Regular cardiac myocyte (primary cell): Measurements from ENCODE around the gene ART3. TPM values are rescaled to one million over a fixed set of nuclear protein-coding genes. Genes with fewer than 3 reads are reported as not detected.

ENCODE experiments used
- total RNA-seq: library from RNA; depleted of rRNA; stranded (reverse); fragments of >200 nt; gene quantifications from 2 replicates; pipeline ENCODE4 v1.2.3, GENCODE V29; 2014

Gene ART3, protein sequence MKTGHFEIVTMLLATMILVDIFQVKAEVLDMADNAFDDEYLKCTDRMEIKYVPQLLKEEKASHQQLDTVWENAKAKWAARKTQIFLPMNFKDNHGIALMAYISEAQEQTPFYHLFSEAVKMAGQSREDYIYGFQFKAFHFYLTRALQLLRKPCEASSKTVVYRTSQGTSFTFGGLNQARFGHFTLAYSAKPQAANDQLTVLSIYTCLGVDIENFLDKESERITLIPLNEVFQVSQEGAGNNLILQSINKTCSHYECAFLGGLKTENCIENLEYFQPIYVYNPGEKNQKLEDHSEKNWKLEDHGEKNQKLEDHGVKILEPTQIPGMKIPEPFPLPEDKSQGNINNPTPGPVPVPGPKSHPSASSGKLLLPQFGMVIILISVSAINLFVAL
- total RNA-seq = 0.56 TPM in 1 of 2 replicates, not detected in the other

GRCh38 chr4:76074468-76074867, at the start of gene ART3:
TSS of gene ART3 (plus strand) at chr4:76074709. CDS start at chr4:76075890, 1,181 bp downstream.

DNA sequence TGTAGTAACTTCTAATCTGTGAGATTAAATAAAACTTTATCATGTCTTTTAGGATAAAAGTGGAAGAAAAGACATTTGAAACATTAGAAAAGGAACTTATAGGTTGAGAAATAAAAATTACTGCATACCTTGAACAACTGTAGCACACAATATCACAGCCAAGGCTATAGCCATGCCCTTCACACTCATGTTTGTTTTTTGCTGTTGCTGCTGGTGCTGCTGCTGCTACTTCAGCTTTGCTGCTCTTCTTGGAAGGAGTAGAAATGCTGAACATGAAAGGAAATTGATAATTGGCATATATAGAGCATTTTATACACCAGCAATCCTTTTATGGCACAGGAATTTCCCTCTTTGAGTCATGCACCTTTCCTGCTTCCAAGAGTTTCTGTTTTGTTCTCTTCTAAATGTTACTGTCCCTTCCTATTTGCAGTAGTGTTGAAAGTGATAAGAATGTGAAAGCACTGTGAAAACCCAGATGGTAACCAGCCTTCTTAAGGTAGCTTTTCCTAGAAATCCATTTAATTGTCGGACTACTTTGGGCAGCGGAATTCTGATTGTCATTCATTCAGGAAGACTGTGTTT, 38.6 kb upstream of the ART3 start, which contains the start of gene CXCL11:
Gene CXCL11 (minus strand): TSS at position 272 of the 582 bp plus-strand sequence. CDS start 83 bp downstream, at position 189.

GRCh38 chr4:76148142-76148865, 73.8 kb downstream of the ART3 start, which contains the start of gene NUP54:
TSS of gene NUP54 (minus strand) at chr4:76148397. CDS start at chr4:76148374, 23 bp downstream.

Other genes with a start within 250 kb of the ART3 start
- 0.19 TPM in 1 of 2 replicates, not detected in the other for gene PPEF2, start 172.3 kb upstream of the ART3 start, total RNA-seq
- 28.5 and 43.1 TPM in 2 replicates for gene NAAA, start 133.7 kb upstream of the ART3 start, total RNA-seq
- gene SDAD1, start 83.8 kb upstream of the ART3 start, total RNA-seq = 29.7 and 33.5 TPM in 2 replicates
- gene CXCL9, start 67.2 kb upstream of the ART3 start, total RNA-seq = not detected in 2 replicates
- gene CXCL10, start 51.2 kb upstream of the ART3 start, total RNA-seq = under 0.01 and 0.28 TPM in 2 replicates
- not detected in 2 replicates for gene CXCL11, start 38.6 kb upstream of the ART3 start, total RNA-seq
- gene NUP54, start 73.7 kb downstream of the ART3 start, total RNA-seq = 61.5 and 65.7 TPM in 2 replicates
- 144 and 264 TPM in 2 replicates for gene SCARB2, start 139.1 kb downstream of the ART3 start, total RNA-seq
- under 0.01 and 0.19 TPM in 2 replicates for gene FAM47E, start 177.0 kb downstream of the ART3 start, total RNA-seq
- 8.8 and 14.4 TPM in 2 replicates for gene STBD1, start 232.0 kb downstream of the ART3 start, total RNA-seq